D721Med (cell line): ENCODE results near the gene ANKRD27.

Experiments used
- DNase-seq: peaks from one replicate; pipeline ENCODE4 v3.0.0; 2011; ENCODE audit warnings: low spot score; ENCODE audit not compliant: insufficient read length
- FAIRE-seq: peaks from 2 replicates; lab custom pipeline; 2011; peaks lifted over from hg19 to GRCh38; lab: Jason Lieb, UNC
- CTCF ChIP-seq: IDR thresholded peaks from 2 replicates; pipeline ENCODE4 v1.5.1; 2012; ENCODE audit warnings: mild to moderate bottlenecking, control low read depth; ENCODE audit not compliant: insufficient read depth; ENCODE audit errors: missing control alignments

ANKRD27 gene

GRCh38 chr19:32674153-32674930 lies 638 bp downstream of the ANKRD27 start:
- TF ChIP-seq CTCF = no peak
- FAIRE-seq (no peak), DNase-seq (no peak)

- FAIRE-seq (no peak), DNase-seq (no peak)
- TF ChIP-seq CTCF = no peak
These were observed 1.4 kb downstream of the ANKRD27 start for GRCh38 chr19:32673573-32673972.

- FAIRE-seq (no peak), DNase-seq (no peak)
These were observed 2.1 kb downstream of the ANKRD27 start for GRCh38 chr19:32672841-32673240.

GRCh38 chr19:32671883-32672593 lies 2.9 kb downstream of the ANKRD27 start:
- DNase-seq (no peak), FAIRE-seq (no peak)
- no peak for TF ChIP-seq CTCF

More at GRCh38 chr19:32672841-32673240, 2.1 kb downstream of the ANKRD27 start:
- TF ChIP-seq CTCF = no peak

- TF ChIP-seq CTCF = no peak
- no peak for DNase-seq
- FAIRE-seq = no peak
These were observed 5.7 kb downstream of the ANKRD27 start for GRCh38 chr19:32669310-32669709.

GRCh38 chr19:32666084-32666483 lies 8.9 kb downstream of the ANKRD27 start:
- no peak for DNase-seq
- FAIRE-seq = no peak
- TF ChIP-seq CTCF = no peak

- no peak for TF ChIP-seq CTCF
- FAIRE-seq (no peak), DNase-seq (no peak)
These were observed 12.8 kb downstream of the ANKRD27 start for GRCh38 chr19:32662186-32662585.
